NCI-H526 treated with DMSO at 0.1 percent for 48 hours (cell line): ENCODE measurements around the gene TIAM1.

Experiments used
- DNase-seq: peaks from one replicate; lab custom pipeline; 2025; lab: John Stamatoyannopoulos, UW

The TIAM1 gene

DNA sequence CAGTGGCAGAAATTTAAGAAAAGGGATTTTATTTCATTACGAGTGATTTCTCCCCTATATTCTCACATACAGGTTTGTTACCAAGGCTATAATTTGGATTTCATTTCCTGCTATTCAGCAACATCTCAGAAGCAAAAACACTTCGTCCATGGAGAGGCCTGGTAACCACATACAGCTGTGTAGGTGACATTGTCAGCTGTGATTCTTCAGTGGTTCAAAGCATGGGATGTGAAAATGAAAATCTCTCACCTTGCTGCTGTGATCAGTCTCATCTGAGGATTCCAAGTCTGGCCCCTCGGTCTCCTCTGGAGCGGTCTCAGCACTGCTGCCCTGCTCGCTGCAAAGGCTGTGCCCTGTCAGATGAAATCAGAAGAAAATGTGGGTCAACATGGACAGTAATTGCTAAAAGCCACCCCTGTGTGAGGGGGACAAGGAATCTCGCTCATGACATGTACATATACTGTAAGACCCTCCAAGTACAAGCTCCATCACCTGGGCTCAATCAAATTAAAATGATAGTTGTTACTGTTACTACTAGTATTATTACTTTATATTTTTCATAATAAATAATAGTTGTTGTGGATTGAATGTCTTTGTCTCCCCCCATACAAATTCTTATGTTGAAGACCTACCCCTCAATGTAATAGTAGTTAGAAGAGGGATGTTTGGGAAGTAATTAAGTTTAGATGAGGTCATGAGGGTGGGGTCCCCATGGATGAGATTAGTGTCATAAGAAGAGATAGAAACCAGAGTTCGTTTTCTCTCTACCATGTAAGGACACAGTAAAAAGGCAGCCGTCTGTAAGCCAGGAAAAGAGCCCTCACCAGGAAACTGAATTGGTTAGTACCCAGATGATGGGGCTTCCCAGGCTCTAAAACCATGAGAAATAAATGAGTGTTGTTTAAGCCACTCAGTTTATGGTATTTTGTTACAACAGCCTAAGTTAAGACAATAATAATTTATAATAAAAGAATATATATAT is 179.1 kb downstream of the TIAM1 start:
- DNase-seq, result no peak

- no peak for DNase-seq
These were observed 181.2 kb downstream of the TIAM1 start for GRCh38 chr21:31162827-31163226.

GRCh38 chr21:31162079-31162699 is 181.9 kb downstream of the TIAM1 start:
- no peak for DNase-seq

DNA sequence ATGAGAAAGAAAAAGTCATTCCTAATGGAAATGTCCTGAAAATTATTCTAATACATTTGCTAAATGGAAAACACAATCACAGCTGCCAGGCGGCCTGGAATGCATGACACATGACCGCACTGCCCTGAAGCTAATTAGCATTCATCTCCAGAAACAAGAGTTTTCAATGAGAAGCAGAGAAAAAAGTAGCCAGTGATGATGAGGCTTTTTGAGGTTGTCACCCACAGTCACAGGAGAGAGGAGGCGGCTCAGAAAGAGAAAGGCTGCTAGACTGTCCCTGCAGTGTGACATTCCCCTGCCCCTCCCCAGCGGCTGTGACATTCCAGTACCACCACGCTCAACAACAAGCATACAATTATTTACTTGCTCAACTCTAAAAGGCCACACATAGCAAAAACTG is 182.9 kb downstream of the TIAM1 start:
- no peak for DNase-seq

DNA sequence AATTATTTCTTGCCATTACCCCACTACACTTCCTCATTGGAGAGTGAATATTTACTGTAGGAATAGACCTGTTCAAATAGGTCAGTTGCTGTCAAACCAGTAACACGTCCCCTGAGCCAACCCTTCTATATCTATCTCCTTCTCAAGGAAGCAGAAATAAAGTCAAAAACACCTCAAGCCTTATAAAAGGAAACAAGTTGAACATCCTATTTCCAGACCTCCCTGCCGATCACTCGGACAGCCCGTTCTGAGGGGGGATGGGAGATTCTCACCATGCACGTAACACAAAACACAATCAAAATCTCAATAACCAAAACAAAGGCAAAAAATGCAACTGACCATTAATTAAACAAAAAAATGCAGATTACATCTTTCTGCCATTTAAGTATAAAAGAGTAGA is 184.3 kb downstream of the TIAM1 start:
- no peak for DNase-seq

DNA sequence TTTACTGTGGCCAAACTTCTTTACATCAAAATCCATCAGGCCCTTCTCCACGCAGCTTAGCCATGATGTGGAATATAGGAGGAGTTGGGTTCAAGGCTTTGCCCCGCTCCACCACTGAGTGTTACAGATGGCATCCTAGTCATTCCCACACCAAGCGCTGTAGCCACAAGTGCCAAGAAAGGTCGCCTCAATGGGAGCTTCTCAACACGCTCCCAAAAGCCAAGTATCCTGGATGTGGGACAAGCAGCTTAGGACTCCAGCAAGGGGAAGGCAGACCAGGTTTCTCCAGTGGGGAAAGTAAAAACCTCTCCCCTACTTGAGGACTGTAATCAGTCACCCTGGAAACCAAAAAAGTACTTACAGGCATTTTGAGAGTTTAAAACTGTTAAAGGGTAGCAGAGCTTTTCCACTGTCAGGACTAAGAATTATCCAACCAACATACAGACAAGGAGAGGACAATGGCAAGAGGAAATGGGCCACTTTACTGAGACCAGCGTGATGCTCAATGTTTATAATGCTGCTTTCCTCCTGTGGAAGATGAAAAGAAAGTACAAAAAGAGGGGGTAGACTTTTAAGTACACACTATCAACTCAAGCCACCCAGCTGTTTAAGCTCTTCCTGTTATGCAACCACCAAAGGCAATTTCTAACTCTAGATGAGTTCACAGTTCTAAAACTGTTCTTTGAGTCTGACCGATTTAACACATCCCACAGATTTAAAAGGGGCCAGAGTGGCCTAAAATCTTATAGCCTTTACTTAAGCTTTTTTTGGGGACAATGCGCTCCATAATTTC is 185.1 kb downstream of the TIAM1 start:
- DNase-seq, result no peak

DNA sequence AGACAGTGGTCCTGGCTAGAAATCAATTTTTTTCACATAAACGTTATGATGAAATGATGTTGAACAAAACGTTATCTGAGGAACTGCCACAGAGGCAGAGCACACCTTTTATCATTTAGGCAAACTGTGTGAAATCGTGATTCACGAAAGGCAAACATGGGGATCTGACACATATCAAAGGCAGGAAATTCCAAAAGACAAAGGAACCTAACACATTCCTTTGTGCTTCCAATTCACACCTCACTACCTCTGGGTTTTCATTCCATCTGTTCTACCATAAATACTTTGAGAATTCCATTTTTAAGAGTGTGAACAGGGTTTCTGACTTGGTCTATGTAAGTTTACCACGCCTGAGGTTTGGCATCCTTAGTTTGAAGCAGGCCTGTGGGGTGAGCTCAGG is 186.3 kb downstream of the TIAM1 start:
- no peak for DNase-seq

GRCh38 chr21:31156662-31157061 is 187.4 kb downstream of the TIAM1 start:
- DNase-seq, result no peak

DNA sequence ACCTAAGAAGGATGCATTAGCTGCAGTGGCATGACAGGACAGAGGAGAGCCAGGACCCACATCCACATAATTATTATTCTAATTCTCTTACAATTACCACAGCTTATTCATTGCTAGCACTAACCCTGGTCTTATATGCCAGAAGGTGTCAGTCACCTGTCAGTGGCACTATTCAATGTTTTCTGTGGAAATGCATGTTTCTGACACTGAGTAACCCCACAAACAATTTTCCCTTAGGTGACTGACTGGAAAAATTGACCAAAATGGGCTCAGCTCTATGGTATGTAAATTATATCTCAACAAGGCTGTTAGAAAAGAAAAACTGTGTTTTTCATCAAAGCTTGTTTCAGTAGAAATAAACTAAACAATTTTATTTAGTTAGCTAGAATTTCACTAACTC is 187.9 kb downstream of the TIAM1 start:
- DNase-seq, result no peak

GRCh38 chr21:31151156-31152045 is 192.7 kb downstream of the TIAM1 start:
- DNase-seq, result no peak

DNA sequence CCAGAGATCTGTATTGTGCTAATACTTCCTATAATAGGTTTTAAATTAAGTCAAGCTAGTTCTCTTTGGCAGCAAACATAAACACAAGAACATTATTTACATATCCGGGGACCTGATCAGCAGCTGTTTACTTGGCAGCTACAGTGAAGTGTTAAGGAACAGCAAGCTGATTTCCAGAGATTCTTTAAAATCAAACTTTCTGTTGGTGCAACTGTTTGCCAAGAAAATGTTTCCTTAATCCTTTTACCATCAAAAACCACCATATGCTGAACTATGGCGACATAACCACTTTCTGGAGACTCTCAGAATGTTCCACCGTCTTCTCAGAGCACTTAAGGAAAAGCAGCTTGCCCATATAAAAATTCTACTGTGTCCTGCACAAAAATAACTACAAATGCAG is 198.8 kb downstream of the TIAM1 start:
- DNase-seq, result no peak

- no peak for DNase-seq
These were observed 201.0 kb downstream of the TIAM1 start for GRCh38 chr21:31143036-31143435.

GRCh38 chr21:31142600-31142999 is 201.5 kb downstream of the TIAM1 start:
- DNase-seq, result no peak

DNA sequence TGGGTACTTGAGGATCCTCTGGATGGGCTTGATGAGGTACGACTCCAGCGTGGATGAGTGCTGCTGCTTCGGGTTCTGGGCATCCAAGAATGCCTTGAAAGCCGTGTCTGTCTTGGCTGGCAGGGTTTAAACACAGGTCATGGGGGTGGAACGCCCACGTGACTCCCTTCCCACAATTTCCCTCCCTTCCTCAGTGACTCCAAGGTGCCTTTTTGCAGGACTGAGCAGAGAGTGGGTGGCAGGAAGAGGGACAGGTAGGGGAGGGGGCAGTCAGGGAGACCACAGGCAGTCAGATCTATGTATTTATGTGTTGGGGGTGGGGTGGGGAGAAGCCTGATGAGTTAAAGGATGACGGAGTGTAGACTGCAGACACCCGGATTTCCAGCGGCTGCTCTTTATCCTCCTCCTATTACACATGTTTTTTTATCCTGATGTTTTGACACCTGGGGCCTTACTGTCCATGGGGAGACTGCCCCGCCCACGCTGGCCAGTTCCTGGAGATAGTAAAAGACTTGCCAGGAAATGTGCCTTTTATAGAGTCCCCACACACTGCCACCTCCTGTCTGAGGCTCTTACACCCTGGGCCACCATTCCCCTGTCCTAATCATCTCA is 202.6 kb downstream of the TIAM1 start:
- DNase-seq, result no peak

GRCh38 chr21:31140676-31141075 is 203.4 kb downstream of the TIAM1 start:
- no peak for DNase-seq

- no peak for DNase-seq
These were observed 204.0 kb downstream of the TIAM1 start for GRCh38 chr21:31140025-31140424.

DNA sequence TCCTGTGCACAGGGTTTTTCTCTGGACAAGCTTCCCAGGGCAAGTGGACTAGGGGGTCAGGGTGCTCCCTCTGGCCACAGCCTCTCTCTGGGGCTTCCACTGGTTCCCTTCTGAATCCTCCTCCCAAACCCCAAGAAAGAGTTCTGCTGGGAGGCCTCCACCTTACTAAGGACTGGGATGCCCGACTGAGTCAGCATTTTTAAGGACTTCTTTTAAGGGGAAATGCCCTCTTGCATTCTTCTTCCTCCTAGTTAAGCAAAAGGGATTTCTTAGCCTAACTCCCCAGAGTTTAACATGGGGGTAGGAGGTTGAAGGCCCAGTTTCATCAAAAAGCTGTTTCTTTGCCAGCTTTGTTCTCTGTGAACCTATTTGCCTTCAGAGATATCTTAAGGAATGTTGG is 206.1 kb downstream of the TIAM1 start:
- DNase-seq, result no peak

DNA sequence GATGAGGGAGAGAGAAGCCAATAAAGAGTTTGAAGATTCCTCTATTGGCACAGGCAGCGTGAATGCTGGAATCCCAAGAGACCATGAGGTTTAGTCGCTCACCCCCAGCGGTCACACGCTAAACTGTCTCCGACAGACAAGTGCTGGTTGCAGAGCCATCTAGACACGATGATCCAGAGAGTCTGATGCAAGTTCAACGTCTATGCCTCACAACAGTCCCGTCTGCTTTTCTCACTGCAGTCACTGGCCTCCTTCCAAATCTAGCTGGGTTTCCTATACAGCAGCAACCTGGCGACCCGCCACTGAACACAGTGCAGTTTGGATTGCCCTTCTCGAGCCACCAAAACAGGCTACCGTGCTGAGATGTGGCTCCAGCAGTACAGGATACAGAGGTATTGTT is 207.2 kb downstream of the TIAM1 start:
- no peak for DNase-seq

DNA sequence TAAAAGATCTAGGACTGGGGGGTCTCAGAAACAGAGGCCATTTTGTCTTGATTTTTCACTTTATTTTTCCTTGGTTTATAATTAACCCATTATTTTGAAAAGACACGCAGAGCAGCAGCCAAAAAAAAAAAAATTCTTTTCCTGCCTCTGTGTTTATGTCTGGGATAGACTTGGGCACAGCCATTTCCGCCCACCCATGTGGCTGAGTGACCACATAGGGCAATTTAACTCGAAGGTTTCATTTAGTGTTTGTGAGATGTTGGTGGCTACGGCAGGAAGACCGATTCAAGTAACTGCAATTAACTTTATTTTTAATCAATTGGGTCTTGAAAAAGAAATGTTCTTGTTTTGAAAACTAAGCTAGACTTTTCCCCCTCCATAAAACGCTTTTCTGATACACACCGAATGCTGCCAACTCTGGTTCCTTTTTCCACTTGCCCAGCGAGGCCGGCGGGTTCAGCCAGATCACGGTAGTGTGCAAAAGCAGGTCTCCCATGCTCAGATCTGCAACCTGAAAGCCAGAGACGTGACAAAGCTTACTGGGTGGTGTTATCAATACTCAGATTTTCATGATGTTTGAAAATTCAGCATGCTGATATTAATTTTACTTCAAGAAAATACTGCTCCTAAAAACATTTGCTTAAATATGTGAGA is 208.4 kb downstream of the TIAM1 start:
- no peak for DNase-seq

GRCh38 chr21:31133243-31133830 is 210.7 kb downstream of the TIAM1 start:
- no peak for DNase-seq
